NCI-H510A treated with DMSO at 0.1 percent for 48 hours (cell line): ENCODE measurements around the gene SLC22A7.
"Not testable (repeated sequence)": the region's sequence is repeated elsewhere in the genome, so short reads cannot be mapped to it uniquely, and the experiment has no call there.

Experiments
- DNase-seq: peaks from one replicate; lab custom pipeline; 2025; lab: John Stamatoyannopoulos, UW

SLC22A7 gene

GRCh38 chr6:43336382-43336781 lies 38.3 kb downstream of the SLC22A7 start:
- DNase-seq: no peak

GRCh38 chr6:43338243-43338642 lies 40.2 kb downstream of the SLC22A7 start:
- DNase-seq: no peak

GRCh38 chr6:43339168-43339567 lies 41.1 kb downstream of the SLC22A7 start:
- no peak for DNase-seq

GRCh38 chr6:43346243-43346642 lies 48.2 kb downstream of the SLC22A7 start:
- not testable (repeated sequence) for DNase-seq

GRCh38 chr6:43347021-43347420 lies 49.0 kb downstream of the SLC22A7 start:
- DNase-seq: no peak

GRCh38 chr6:43347444-43347843 lies 49.4 kb downstream of the SLC22A7 start:
- no peak for DNase-seq

- DNase-seq: not testable (repeated sequence)
Measured at GRCh38 chr6:43351951-43352350, 53.9 kb downstream of the SLC22A7 start.
